LNCaP clone FGC (cell line): ENCODE measurements around the gene RELA.

Source experiments
- DNase-seq: peaks from one replicate; pipeline ENCODE4 v3.0.0-alpha.2; 2011; ENCODE audit warnings: low read depth
- H3K4me3 ChIP-seq: 2 replicates; pipeline ENCODE4 v1.5.1; 2011; ENCODE audit warnings: mild to moderate bottlenecking, low read depth, low read length, control low read depth
- CTCF ChIP-seq: IDR thresholded peaks from 2 replicates; pipeline ENCODE4 v1.5.1; 2012; ENCODE audit warnings: mild to moderate bottlenecking; ENCODE audit not compliant: control insufficient read depth, insufficient read depth; ENCODE audit errors: extremely low read depth

The RELA gene

GRCh38 chr11:65620666-65621065, 42.0 kb downstream of the RELA start:
- TF ChIP-seq CTCF: no peak
- H3K4me3 ChIP-seq: no peak overlapping the region
- DNase-seq: no peak

GRCh38 chr11:65619281-65619928, 43.3 kb downstream of the RELA start:
- DNase-seq: no peak
- TF ChIP-seq CTCF: no peak
- no peak overlapping the region for H3K4me3 ChIP-seq

GRCh38 chr11:65618763-65619162, 44.0 kb downstream of the RELA start:
- no peak overlapping the region for H3K4me3 ChIP-seq
- TF ChIP-seq CTCF: no peak
- DNase-seq: no peak

GRCh38 chr11:65617990-65618751, 44.5 kb downstream of the RELA start:
- H3K4me3 ChIP-seq: no peak overlapping the region
- no peak for DNase-seq
- TF ChIP-seq CTCF: no peak

GRCh38 chr11:65617136-65617850, 45.4 kb downstream of the RELA start:
- TF ChIP-seq CTCF: no peak

GRCh38 chr11:65616575-65617001, 46.1 kb downstream of the RELA start:
- DNase-seq: no peak

More at GRCh38 chr11:65617136-65617850, 45.4 kb downstream of the RELA start:
- peak overlapping the region; percentile 98 for H3K4me3 ChIP-seq
- no peak for DNase-seq

More at GRCh38 chr11:65616575-65617001, 46.1 kb downstream of the RELA start:
- no peak for TF ChIP-seq CTCF
- H3K4me3 ChIP-seq: peak overlapping the region; percentile 98
